ENCODE measurements around the gene TUBG2.

GRCh38 chr17:42653179-42654124 is 5.6 kb upstream of the TUBG2 start:
- TF ChIP-seq POLR2AphosphoS5 (IDR thresholded peaks at IDR 0.05), result peak; percentile 24
- TF ChIP-seq, protein P1, sequence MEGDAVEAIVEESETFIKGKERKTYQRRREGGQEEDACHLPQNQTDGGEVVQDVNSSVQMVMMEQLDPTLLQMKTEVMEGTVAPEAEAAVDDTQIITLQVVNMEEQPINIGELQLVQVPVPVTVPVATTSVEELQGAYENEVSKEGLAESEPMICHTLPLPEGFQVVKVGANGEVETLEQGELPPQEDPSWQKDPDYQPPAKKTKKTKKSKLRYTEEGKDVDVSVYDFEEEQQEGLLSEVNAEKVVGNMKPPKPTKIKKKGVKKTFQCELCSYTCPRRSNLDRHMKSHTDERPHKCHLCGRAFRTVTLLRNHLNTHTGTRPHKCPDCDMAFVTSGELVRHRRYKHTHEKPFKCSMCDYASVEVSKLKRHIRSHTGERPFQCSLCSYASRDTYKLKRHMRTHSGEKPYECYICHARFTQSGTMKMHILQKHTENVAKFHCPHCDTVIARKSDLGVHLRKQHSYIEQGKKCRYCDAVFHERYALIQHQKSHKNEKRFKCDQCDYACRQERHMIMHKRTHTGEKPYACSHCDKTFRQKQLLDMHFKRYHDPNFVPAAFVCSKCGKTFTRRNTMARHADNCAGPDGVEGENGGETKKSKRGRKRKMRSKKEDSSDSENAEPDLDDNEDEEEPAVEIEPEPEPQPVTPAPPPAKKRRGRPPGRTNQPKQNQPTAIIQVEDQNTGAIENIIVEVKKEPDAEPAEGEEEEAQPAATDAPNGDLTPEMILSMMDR (IDR thresholded peaks at IDR 0.05), result no peak
- TF ChIP-seq POLR2A (IDR thresholded peaks at IDR 0.05), result no peak

All from gastroesophageal sphincter (tissue), 3 donors.